HG03558 (cell line): Measurements from ENCODE around the gene DTNB.
A peak's percentile ranks its signal among the peaks of the same experiment; 100 is the strongest.

ENCODE experiments used
- ATAC-seq: cut with Tn5 transposase; IDR thresholded peaks from one replicate; pipeline ENCODE4 v1.9.1; 2021; ENCODE audit warnings: moderate number of reproducible peaks; ENCODE audit not compliant: unreplicated experiment; ENCODE audit errors: extremely low read depth

DTNB gene

DNA sequence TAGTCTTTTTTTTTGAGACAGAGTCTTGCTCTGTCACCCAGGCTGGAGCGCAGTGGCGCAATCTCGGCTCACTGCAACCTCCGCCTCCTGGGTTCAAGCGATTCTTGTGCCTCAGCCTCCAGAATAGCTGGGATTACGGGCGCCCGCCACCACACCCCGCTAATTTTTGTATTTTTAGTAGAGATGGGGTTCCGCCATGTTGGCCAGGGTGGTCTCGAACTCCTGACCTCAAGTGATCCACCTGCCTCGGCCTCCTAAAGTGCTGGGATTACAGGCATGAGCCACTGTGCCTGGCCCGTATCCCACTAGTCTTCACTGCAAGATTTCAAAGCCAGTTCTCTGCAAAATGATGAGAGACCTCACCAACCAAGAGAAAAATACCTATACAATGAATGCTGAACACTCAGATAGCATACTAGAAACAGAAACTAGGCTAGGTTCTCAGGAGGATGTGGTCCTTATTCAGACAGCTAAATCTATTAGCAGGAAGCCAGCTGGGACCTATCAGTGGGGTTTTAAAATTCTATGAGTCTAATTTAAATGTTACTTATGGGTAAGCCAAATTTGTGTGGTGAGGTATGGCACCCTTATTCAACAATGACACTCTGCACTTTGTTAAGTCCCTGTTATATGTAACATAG lies 270.1 kb downstream of the DTNB start:
- ATAC-seq: peak; percentile 30

DNA sequence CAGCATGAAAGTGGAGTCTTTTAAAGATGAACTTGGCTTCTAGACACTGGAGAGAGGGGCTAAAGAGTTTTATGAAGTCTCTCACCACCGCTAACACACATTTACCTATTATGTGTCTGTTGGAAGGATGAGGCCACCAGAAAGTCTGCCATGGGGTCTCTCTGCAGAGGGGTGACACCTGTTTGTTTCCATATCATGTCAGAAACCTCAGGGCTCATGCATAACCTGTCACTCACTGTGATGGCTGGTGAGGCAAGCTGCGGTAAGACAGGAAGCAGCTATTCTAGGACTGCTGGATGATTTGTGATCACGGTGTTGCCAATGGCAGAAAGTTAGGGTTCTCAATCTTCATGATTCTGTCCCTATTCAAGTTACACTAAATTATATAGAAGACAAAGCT lies 270.9 kb downstream of the DTNB start:
- ATAC-seq: no peak

DNA sequence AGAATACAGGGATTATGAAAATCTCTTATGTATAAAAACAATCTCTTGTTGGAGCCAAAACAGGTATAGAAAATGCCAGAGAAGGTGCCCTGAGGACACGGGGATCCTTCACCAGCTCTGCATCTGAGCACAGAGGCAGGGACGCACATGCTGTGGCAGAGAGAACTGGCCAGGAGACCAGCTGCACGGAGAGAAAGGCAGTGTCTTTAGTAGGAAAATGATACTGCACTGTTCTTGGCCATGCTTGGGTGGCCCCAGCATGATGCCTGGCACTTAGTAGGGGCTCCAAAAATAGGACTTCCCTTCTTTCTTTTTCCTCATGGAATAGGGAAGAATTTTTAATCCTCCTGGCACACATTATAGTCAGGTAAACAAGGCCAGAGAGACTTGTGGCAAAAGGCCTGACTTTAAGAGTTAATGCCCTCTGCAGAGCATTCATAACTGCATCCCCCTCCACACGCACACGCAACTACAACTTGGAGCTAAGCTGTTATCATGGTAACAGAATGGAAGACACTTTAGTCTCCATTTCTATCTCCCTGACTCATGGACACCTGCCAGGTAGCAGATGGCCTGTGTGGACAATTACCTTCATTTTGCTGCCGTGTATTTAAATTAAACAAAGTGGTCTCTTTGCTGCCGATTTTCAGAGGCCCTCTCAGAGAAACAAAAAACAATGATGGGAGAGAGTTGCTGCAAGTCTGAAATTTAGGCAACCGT lies 271.9 kb downstream of the DTNB start:
- no peak for ATAC-seq

DNA sequence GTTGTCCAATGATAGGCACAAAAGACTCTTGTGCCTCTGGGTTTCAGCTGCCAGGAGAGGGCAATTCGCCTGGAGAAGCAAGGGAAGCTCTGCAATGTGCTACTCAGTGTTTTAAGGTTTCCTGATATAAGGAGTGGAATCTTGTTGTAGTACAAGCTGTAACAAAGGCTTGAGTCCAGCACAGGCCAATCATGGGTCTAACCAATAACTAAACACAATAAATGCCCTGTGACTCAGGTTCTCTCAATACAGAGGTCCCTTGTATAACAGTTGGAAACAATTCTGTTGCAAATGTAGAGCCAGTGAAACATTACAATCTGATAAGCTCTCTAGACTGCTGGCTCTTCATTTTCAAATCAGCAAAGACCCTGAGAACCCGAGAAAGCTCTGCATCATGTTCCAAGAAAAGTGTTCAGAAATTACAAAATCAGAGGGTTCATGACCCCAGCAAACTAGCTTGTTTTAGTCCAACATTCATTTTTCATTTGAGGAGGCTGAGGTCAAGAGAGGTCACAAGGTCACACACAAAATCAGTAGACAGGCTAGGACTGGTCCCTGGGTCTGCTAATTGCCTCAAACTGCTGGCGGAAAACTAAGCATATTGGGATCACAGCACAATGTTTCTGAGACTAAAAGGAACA lies 272.7 kb downstream of the DTNB start:
- ATAC-seq: no peak

DNA sequence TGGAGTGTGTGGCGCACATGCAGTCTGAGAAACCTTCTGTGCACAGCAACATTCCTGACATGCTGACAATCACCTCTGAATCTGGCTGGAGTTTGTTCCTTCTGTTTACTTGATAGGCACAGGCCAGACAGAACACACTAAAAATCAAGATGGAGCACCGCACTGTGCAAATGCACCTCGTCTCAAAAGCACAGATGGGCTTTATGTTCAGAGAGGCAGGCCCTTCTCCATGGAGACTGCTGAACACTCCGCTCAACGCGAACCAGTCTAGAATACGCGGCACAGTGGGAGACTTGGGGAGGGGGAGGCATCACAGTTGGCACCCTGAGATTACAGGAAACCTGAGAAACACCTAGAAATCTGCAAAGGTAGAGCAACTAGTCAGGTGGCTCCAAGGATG lies 273.2 kb downstream of the DTNB start:
- ATAC-seq: no peak

DNA sequence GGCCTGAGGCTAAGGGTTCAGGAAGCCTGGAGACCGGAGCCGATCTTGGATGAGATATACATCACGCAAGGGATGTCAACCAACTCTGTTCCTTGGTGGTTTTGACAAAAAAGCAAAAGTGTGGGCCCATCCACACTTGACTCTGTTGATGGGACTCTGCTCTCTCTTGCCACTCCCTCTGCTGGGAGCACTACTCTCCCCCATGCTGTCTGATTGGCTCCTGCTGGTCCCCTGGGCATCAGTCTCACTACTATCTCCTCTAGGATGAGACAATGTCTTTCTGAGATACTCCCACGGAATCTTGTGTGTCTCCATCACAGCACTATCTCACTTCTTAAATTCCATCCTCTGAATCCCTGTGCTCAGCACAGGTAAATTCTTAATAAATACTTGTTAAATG lies 274.8 kb downstream of the DTNB start:
- no peak for ATAC-seq

DNA sequence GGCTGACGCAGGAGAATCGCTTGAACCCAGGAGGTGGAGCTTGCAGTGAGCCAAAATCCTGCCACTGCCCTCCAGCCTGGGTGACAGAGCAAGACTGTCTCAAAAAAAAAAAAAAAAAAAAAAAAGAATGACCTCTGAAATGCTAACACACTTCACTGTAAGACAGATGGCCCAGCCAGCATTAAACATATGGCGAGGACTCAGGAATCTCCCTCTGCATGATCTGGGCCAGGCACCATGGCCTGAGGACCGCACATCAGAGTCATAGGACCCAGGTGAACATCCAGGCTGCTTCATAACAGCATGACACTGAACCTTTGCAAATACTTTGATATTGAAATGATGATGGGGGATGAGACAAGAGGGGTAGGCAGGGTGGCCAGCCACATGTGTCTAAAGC lies 275.6 kb downstream of the DTNB start:
- ATAC-seq: no peak

DNA sequence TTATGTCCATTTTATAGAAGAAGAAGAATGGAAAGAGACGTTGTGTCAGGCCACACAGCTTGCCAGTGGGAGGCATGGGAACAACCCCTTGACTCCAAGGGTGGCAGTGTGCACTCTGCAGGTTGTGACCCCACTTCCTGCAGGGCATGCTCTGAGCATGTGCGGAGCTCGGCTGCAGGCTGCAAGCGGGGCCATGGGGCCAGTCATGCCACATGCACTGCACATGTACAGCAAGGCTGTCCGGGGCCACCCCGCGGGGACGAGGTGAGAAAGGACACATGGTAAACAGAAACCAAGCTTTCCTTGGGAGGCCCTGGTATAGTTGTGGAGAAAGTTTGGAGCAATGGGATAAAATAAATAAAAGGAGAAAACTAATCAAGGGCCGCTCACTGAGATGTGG lies 284.2 kb downstream of the DTNB start:
- no peak for ATAC-seq

DNA sequence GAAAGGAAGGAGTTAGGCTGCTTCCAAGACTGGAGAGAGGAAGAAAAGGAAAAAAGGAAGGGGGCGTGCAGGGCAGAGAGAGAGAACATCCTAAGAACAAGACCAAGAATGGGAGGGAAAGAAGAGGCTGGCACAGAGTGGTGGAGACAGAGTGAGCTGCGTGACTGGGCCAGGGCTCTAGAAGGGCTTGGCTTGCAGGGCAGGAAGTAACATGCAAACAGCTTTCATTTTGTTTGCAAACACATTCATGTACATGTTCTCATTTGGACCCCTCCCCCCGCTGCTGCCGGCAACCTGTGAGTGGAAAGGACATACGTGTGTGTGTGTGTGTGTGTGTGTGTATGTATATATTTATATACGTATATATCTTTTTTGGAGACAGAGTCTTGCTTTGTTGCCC lies 284.9 kb downstream of the DTNB start:
- no peak for ATAC-seq

DNA sequence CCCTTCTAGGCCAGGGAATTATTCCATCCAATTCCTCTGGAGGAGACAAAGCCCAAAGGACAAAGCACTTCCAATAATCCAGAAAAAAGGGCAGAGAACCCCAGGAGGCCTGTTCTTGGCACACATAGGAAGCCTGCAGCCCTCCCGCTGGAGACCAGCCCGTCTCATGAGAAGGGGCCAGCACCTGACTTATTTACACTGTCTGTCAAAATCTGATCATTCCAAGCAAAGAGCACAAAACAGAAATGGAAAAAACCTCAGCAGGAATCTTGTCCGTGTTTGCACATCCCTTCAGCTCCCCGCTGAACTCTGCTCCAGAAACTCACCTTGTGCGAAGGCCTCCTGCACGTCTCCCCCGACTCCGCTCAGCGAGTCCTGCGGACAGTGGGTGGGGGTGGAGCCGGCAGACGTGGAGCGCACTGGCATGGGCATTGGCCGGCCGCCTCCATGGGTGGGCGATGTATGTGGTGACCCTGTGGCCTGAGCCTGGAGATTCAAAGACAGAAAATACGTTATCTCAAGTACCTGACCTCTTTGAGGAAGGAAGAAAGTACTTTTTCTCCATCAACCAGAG lies 285.4 kb downstream of the DTNB start:
- no peak for ATAC-seq

DNA sequence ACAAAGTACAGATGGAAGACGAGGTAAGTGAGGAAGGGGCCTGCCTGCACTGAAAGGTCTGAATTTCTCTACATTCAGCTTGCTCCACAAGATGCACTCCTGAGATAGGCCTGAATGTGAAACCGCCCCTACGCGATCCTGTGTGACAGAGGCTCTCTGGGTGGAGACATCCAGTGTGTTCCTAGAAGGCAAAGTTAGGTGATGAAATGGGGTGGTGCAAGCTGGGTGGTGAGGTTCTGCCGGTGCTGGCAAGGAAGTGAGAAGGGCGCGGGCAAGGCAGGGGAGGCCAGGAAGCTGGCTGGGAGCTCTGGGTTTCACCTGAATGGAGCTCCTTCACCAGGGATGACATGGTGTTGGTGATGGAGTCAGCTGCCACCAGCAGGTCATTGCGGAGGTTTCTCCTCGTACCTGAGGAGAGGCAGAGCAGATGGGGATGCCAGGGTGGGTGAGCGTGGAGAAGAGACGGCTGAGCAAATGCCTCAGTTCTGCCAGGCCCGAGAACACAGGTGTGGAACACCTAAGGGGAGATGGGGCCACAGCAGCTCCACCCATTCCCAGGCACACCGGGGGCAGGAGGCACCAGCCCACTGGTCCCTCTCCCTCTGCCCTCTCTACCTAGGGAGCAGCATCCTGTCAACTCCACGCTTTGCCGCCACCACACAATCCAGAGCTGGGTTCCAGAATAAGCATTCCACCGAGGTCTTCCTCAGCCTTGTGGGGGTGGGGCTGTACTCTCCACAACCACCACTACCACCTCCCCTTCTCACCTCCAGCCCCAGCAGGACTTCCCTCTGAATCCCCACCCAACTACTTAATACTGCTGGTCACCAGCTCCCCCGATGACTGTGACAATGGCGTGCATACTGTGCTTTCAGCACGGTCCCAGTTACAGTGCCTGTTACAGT lies 286.2 kb downstream of the DTNB start:
- no peak for ATAC-seq

DNA sequence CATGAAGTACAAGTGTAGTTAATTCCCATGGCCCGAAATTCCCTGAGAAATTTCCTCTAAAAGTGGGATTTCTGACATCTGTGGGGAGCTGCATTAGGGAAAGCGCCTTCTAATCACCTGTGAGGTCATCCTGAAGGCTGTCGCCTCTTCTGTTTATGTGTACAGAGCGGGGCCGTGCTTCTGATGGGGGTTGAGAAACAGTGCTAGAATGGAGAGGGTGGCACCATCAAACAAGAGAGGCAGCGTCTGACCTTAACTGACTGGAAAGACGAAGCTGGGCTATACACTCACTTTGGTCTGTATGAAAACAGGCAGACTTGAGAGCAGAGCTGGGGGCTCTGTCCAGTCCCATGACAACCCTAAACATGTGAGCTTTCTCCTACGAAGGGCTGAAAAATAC lies 287.5 kb downstream of the DTNB start:
- no peak for ATAC-seq

DNA sequence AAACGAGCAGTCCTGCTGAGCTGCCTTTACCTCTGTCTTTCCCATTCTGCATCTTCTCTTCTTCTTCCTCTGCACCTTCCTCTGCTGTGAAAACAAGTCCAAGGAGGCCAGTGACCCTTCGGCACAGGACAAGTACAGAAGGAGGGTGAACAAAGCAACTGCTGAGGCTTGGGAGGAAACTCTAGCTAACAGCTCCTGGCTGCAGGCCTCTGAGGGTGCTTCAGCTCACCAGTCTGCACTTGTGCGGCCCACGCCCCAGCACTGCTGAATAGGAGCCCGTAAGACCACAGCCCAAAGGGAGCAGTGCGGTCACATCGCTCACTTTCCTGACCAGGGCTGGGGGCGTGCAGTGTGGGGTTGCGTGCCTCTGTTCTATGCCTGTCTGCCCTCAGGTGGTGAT lies 289.6 kb downstream of the DTNB start:
- ATAC-seq: no peak

DNA sequence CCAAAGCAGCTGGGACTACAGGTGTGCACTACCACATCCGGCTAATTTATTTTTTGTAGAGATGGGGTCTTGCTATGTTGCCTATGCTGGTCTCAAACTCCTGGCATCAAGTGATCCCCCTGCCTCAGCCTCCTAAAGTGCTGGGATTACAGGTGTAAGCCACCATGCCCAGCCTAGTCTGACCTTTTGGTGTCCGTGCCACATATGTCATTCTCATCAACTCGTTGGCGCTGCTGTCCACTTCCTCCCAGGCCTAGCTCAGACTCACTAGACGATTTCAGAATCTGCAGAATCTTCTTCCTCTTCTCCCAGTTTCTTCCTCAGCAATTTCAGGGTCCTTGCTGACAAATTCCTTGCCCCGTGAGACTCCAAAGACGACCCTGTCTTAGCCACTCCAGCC lies 291.9 kb downstream of the DTNB start:
- ATAC-seq: no peak

DNA sequence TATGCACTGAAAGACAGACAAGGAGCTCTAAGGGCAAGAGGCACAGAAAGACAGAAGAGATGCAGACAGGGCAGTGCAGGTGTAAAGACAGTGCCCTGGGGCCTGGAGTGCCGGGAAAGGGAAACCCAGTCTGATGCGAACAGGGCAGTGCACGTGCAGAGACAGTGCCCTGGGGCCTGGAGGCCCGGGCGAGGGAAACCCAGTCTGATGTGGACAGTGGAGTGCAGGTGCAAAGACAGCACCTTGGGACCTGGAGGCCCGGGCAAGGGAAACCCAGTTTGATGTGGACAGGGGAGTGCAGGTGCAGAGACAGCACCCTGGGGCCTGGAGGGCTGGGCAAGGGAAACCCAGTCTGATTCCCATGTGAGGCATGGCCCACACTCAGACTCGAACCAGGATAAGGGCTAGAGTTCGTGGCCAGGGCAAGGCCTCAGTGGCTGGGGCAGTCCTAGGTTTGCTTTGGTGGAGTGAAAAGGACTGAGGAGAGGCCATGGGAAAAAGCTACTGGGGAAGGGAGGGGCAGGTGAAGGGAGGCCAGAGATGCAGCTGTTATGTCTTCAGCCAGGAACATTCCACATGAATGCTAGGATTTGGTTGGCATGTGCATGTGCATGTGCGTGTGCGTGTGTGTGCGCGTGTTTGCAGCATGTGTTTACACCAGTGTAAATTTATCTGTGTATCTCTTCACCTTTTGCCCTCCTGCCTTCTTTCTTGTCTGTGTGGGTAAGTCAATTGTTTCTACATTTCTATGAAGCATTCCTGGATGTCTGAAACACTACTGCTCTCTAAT lies 292.6 kb downstream of the DTNB start:
- no peak for ATAC-seq

DNA sequence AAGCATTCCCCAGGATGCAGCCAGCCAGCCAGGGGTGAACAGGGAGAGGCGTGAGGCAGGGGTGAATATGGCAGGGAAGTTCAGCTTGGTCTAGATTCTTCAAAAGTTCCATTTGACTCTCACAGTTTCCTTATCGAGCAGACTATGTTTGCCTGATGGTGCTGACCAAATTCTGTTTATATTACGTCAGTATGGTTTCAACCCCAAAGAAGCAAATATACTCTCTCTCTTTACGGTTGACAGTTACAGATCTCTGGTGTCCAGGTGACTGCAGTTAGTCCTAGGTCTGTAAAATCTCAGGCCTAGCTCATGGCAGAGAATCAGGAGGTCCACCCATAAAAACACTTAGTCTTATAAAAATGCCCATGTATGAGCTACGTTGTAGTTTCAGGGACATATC lies 293.4 kb downstream of the DTNB start:
- no peak for ATAC-seq

DNA sequence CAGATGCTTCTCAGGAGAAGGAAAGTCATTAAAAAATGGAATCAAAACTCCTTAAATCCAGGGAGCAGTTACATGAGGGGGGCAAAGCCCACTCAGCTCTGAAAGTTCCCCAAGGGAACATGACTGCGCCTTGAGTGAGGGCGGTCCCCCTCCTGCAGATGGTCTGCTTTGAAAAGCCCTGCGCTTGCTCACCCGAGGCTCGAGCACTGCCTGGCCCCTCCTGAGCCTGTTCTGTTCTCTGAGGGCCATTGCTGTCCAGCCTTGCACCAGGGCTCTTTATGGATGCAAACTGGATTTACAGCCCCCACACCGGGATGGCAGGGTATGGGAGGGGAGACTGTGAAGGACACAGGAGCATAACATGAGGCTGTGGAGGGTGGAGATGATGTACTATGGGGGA lies 293.8 kb downstream of the DTNB start:
- no peak for ATAC-seq

DNA sequence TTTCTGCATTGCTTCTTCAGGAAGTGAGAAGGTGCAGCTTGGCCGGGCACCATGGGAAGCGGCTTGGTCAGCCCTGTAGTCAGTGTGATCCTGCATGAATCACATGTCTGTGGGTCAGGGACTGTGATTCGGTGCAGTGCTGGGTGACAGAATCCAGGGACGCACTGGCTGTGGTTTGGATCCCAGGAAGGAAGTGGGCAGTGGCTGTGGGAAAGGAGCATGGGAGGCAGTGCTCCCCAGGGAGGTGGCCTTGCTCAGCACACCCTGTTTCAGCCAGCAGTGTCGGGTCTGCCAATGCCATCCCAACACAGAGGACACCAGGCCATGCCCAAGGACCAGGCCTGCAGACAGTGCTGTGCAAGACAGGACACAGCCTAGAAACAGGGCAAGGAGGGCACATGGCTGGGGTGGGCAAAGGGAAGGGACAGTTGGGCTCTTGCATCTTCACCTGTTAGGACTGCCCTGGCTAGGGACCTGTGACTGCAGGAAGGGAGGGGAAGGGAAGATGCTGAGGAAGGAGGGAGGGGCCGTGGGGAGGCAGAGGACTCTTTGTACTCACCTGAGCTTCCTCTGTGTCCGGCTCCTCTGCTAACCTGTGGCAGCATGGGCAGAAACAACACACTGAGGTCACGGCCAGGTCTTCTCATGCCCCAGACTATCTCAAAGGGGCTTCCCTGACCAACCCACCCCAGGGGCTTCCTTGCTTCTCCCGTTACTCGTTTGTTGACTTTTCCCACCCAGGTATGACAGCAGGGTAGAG lies 294.5 kb downstream of the DTNB start:
- no peak for ATAC-seq

DNA sequence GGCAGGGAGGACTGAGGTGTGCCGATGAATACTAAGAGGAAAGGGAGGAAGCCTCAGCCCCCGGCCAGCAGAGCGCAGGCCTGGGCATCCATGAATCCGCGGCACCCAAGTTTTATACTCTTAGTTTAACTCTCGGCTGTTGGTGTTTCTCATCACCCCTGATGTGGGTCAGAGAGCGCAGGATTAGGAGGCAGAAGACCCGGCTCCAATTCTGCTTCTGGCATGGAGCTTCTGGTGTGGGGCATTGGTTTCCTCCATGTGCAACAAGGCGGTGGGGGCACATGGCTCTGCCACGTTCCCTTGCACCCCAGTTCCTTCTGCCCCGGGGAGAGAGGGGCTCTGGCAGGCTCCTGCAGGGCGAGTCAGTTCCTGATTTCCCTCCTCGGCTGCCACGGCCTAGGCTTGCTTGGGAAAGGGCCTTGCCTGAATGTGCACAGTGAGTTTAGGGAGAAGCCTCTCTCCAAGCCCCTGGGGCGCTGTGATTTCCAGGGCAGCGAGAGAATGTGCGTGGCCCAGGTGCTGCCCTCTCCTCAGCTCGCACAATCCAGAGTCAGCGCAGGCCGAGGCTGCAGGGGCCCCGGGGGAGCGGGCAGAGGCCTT lies 295.5 kb downstream of the DTNB start:
- ATAC-seq: no peak
